ENCODE results near the gene MPEG1.

Gene MPEG1

GRCh38 chr11:59212222-59212621, 505 bp downstream of the MPEG1 start:
- H2BK12ac ChIP-seq (ENCODE audit: low read length in 2 of 2): no peak overlapping the region

GRCh38 chr11:59208956-59209355, 3.8 kb downstream of the MPEG1 start:
- Histone ChIP-seq H2BK5ac (ENCODE audit: low read depth, low read length, poor library complexity, severe bottlenecking) (no peak overlapping the region), H3K9me3 (ENCODE audit: control insufficient read depth, low read length) (no peaks in the 10 kb centered on the region), H3K4me3 (ENCODE audit: insufficient read depth in 1 of 2, low read depth in 1 of 2, low read length in 2 of 2) (no peak overlapping the region), H3K79me1 (replicated peaks; ENCODE audit: low read length, poor library complexity, severe bottlenecking) (no peaks in the 10 kb centered on the region), H3K14ac (ENCODE audit: low read length in 2 of 2) (no peak overlapping the region), H3K4me1 (ENCODE audit: control insufficient read depth, insufficient read depth, low read depth, low read length) (no peaks in the 10 kb centered on the region), H3K4ac (ENCODE audit: low read depth in 1 of 2, low read length in 2 of 2) (no peak overlapping the region), H2BK15ac (ENCODE audit: low read depth, poor library complexity, severe bottlenecking) (no peak overlapping the region), H4K8ac (ENCODE audit: low read length) (no peak overlapping the region), H3K18ac (ENCODE audit: low read depth in 1 of 2, low read length in 2 of 2) (no peak overlapping the region), H3K36me3 (ENCODE audit: control insufficient read depth in 1 of 2, insufficient read depth in 2 of 2, low read depth in 1 of 2, low read length in 2 of 2) (no peaks in the 10 kb centered on the region), H2AFZ (ENCODE audit: low read depth, low read length) (no peak overlapping the region), H3K23ac (ENCODE audit: low read length in 2 of 2) (no peak overlapping the region), H4K91ac (ENCODE audit: low read length) (no peak overlapping the region), H3K9ac (ENCODE audit: low read length) (no peak overlapping the region), H3K27ac (ENCODE audit: low read length, poor library complexity, severe bottlenecking) (no peak overlapping the region), H3K4me2 (ENCODE audit: low read length, poor library complexity, severe bottlenecking) (no peak overlapping the region), H3K27me3 (ENCODE audit: control insufficient read depth in 1 of 2, insufficient read depth in 1 of 2, low read length in 2 of 2) (peaks cover 11 to 35% of the 10 kb centered on the region in 2 experiments), H2BK120ac (ENCODE audit: low read depth, low read length) (no peak overlapping the region), H2AK5ac (ENCODE audit: low read length, severe bottlenecking) (no peak overlapping the region), H2BK12ac (ENCODE audit: low read length in 2 of 2) (no peak overlapping the region)
- DNase-seq: no peak
- WGBS: 63% methylated on average over 2 of the region's 2 CpGs

More at GRCh38 chr11:59212222-59212621, 505 bp downstream of the MPEG1 start:
- DNase-seq: no peak
- Histone ChIP-seq H3K4ac (ENCODE audit: low read depth in 1 of 2, low read length in 2 of 2) (no peak overlapping the region), H3K9ac (ENCODE audit: low read length) (no peak overlapping the region), H2BK5ac (ENCODE audit: low read depth, low read length, poor library complexity, severe bottlenecking) (no peak overlapping the region), H3K36me3 (ENCODE audit: control insufficient read depth in 1 of 2, insufficient read depth in 2 of 2, low read depth in 1 of 2, low read length in 2 of 2) (no peaks in the 10 kb centered on the region), H3K4me2 (ENCODE audit: low read length, poor library complexity, severe bottlenecking) (no peak overlapping the region), H3K27ac (ENCODE audit: low read length, poor library complexity, severe bottlenecking) (no peak overlapping the region), H3K79me1 (replicated peaks; ENCODE audit: low read length, poor library complexity, severe bottlenecking) (no peaks in the 10 kb centered on the region), H4K91ac (ENCODE audit: low read length) (no peak overlapping the region), H2AFZ (ENCODE audit: low read depth, low read length) (no peak overlapping the region), H3K27me3 (ENCODE audit: control insufficient read depth in 1 of 2, insufficient read depth in 1 of 2, low read length in 2 of 2) (peaks cover 5 to 35% of the 10 kb centered on the region in 2 experiments), H3K4me3 (ENCODE audit: insufficient read depth in 1 of 2, low read depth in 1 of 2, low read length in 2 of 2) (no peak overlapping the region), H3K23ac (ENCODE audit: low read length in 2 of 2) (no peak overlapping the region), H2AK5ac (ENCODE audit: low read length, severe bottlenecking) (no peak overlapping the region), H4K8ac (ENCODE audit: low read length) (no peak overlapping the region), H2BK120ac (ENCODE audit: low read depth, low read length) (no peak overlapping the region), H2BK15ac (ENCODE audit: low read depth, poor library complexity, severe bottlenecking) (no peak overlapping the region), H3K14ac (ENCODE audit: low read length in 2 of 2) (no peak overlapping the region), H3K4me1 (ENCODE audit: control insufficient read depth, insufficient read depth, low read depth, low read length) (no peaks in the 10 kb centered on the region), H3K9me3 (ENCODE audit: control insufficient read depth, low read length) (no peaks in the 10 kb centered on the region), H3K18ac (ENCODE audit: low read depth in 1 of 2, low read length in 2 of 2) (no peak overlapping the region)
- WGBS: 77% methylated on average over 7 of the region's 7 CpGs

- Histone ChIP-seq H2AFZ (ENCODE audit: low read depth, low read length) (no peak overlapping the region), H3K23ac (ENCODE audit: low read length in 2 of 2) (no peak overlapping the region), H3K79me1 (replicated peaks; ENCODE audit: low read length, poor library complexity, severe bottlenecking) (no peaks in the 10 kb centered on the region), H4K91ac (ENCODE audit: low read length) (no peak overlapping the region), H2BK120ac (ENCODE audit: low read depth, low read length) (no peak overlapping the region), H3K27me3 (ENCODE audit: control insufficient read depth in 1 of 2, insufficient read depth in 1 of 2, low read length in 2 of 2) (peaks cover 11 to 30% of the 10 kb centered on the region in 2 experiments), H3K36me3 (ENCODE audit: control insufficient read depth in 1 of 2, insufficient read depth in 2 of 2, low read depth in 1 of 2, low read length in 2 of 2) (no peaks in the 10 kb centered on the region), H2BK12ac (ENCODE audit: low read length in 2 of 2) (no peak overlapping the region), H3K4me3 (ENCODE audit: insufficient read depth in 1 of 2, low read depth in 1 of 2, low read length in 2 of 2) (no peak overlapping the region), H4K8ac (ENCODE audit: low read length) (no peak overlapping the region), H3K14ac (ENCODE audit: low read length in 2 of 2) (no peak overlapping the region), H3K27ac (ENCODE audit: low read length, poor library complexity, severe bottlenecking) (no peak overlapping the region), H2AK5ac (ENCODE audit: low read length, severe bottlenecking) (no peak overlapping the region), H3K4me2 (ENCODE audit: low read length, poor library complexity, severe bottlenecking) (no peak overlapping the region), H3K9ac (ENCODE audit: low read length) (no peak overlapping the region), H2BK5ac (ENCODE audit: low read depth, low read length, poor library complexity, severe bottlenecking) (no peak overlapping the region), H2BK15ac (ENCODE audit: low read depth, poor library complexity, severe bottlenecking) (no peak overlapping the region), H3K18ac (ENCODE audit: low read depth in 1 of 2, low read length in 2 of 2) (no peak overlapping the region), H3K9me3 (ENCODE audit: control insufficient read depth, low read length) (no peaks in the 10 kb centered on the region), H3K4me1 (ENCODE audit: control insufficient read depth, insufficient read depth, low read depth, low read length) (no peaks in the 10 kb centered on the region), H3K4ac (ENCODE audit: low read depth in 1 of 2, low read length in 2 of 2) (no peak overlapping the region)
- 2% methylated on average over 3 of the region's 5 CpGs for WGBS
- DNase-seq: peak; percentile 60
Measured at GRCh38 chr11:59207988-59208451, 4.7 kb downstream of the MPEG1 start.

GRCh38 chr11:59206635-59207034, 6.1 kb downstream of the MPEG1 start:
- Histone ChIP-seq H2AK5ac (ENCODE audit: low read length, severe bottlenecking) (no peak overlapping the region), H3K27ac (ENCODE audit: low read length, poor library complexity, severe bottlenecking) (no peak overlapping the region), H2BK5ac (ENCODE audit: low read depth, low read length, poor library complexity, severe bottlenecking) (no peak overlapping the region), H3K23ac (ENCODE audit: low read length in 2 of 2) (no peak overlapping the region), H2BK15ac (ENCODE audit: low read depth, poor library complexity, severe bottlenecking) (no peak overlapping the region), H3K36me3 (ENCODE audit: control insufficient read depth in 1 of 2, insufficient read depth in 2 of 2, low read depth in 1 of 2, low read length in 2 of 2) (no peaks in the 10 kb centered on the region), H3K27me3 (ENCODE audit: control insufficient read depth in 1 of 2, insufficient read depth in 1 of 2, low read length in 2 of 2) (peaks cover 6 to 22% of the 10 kb centered on the region in 2 experiments), H3K4me1 (ENCODE audit: control insufficient read depth, insufficient read depth, low read depth, low read length) (no peaks in the 10 kb centered on the region), H3K14ac (ENCODE audit: low read length in 2 of 2) (no peak overlapping the region), H2BK120ac (ENCODE audit: low read depth, low read length) (no peak overlapping the region), H3K4ac (ENCODE audit: low read depth in 1 of 2, low read length in 2 of 2) (no peak overlapping the region), H3K18ac (ENCODE audit: low read depth in 1 of 2, low read length in 2 of 2) (no peak overlapping the region), H3K9ac (ENCODE audit: low read length) (no peak overlapping the region), H4K8ac (ENCODE audit: low read length) (no peak overlapping the region), H2AFZ (ENCODE audit: low read depth, low read length) (no peak overlapping the region), H3K9me3 (ENCODE audit: control insufficient read depth, low read length) (no peaks in the 10 kb centered on the region), H2BK12ac (ENCODE audit: low read length in 2 of 2) (no peak overlapping the region), H3K4me3 (ENCODE audit: insufficient read depth in 1 of 2, low read depth in 1 of 2, low read length in 2 of 2) (no peak overlapping the region), H3K79me1 (replicated peaks; ENCODE audit: low read length, poor library complexity, severe bottlenecking) (no peaks in the 10 kb centered on the region), H4K91ac (ENCODE audit: low read length) (no peak overlapping the region), H3K4me2 (ENCODE audit: low read length, poor library complexity, severe bottlenecking) (no peak overlapping the region)
- peak; percentile 46 for DNase-seq
- WGBS: 63% methylated on average over 4 of the region's 4 CpGs
